ENCODE results near the gene CLSTN2.

CLSTN2 gene

GRCh38 chr3:140067487-140067886 lies 132.5 kb downstream of the CLSTN2 start:
- no peaks in the 10 kb centered on the region for H3K27me3 ChIP-seq (ENCODE audit: control insufficient read depth, insufficient read depth, low read length)
- H3K4me3 ChIP-seq (ENCODE audit: low read length), result no peak overlapping the region
- H3K4me1 ChIP-seq (ENCODE audit: control insufficient read depth, insufficient read depth, low read length), result no peaks in the 10 kb centered on the region
- no peak overlapping the region for H3K9ac ChIP-seq (ENCODE audit: low read depth, low read length)
- H3K36me3 ChIP-seq (ENCODE audit: insufficient read depth, low read length), result no peaks in the 10 kb centered on the region
- H3K9me3 ChIP-seq (replicated peaks; ENCODE audit: low read length), result no peaks in the 10 kb centered on the region
- H3K4me2 ChIP-seq (ENCODE audit: low read length), result no peak overlapping the region

- H3K9me3 ChIP-seq (replicated peaks; ENCODE audit: low read length), result no peaks in the 10 kb centered on the region
- no peak overlapping the region for H3K9ac ChIP-seq (ENCODE audit: low read depth, low read length)
- H3K36me3 ChIP-seq (ENCODE audit: insufficient read depth, low read length), result no peaks in the 10 kb centered on the region
- H3K4me3 ChIP-seq (ENCODE audit: low read length), result no peak overlapping the region
- H3K4me1 ChIP-seq (ENCODE audit: control insufficient read depth, insufficient read depth, low read length), result no peaks in the 10 kb centered on the region
- H3K27me3 ChIP-seq (ENCODE audit: control insufficient read depth, insufficient read depth, low read length), result no peaks in the 10 kb centered on the region
- no peak overlapping the region for H3K4me2 ChIP-seq (ENCODE audit: low read length)
These were observed 133.6 kb downstream of the CLSTN2 start for GRCh38 chr3:140068494-140069017.

- no peaks in the 10 kb centered on the region for H3K27me3 ChIP-seq (ENCODE audit: control insufficient read depth, insufficient read depth, low read length)
- no peak overlapping the region for H3K9ac ChIP-seq (ENCODE audit: low read depth, low read length)
- no peaks in the 10 kb centered on the region for H3K9me3 ChIP-seq (replicated peaks; ENCODE audit: low read length)
- no peak overlapping the region for H3K4me3 ChIP-seq (ENCODE audit: low read length)
- H3K36me3 ChIP-seq (ENCODE audit: insufficient read depth, low read length), result no peaks in the 10 kb centered on the region
- H3K4me2 ChIP-seq (ENCODE audit: low read length), result no peak overlapping the region
- no peaks in the 10 kb centered on the region for H3K4me1 ChIP-seq (ENCODE audit: control insufficient read depth, insufficient read depth, low read length)
These were observed 138.5 kb downstream of the CLSTN2 start for GRCh38 chr3:140073278-140074045.

DNA sequence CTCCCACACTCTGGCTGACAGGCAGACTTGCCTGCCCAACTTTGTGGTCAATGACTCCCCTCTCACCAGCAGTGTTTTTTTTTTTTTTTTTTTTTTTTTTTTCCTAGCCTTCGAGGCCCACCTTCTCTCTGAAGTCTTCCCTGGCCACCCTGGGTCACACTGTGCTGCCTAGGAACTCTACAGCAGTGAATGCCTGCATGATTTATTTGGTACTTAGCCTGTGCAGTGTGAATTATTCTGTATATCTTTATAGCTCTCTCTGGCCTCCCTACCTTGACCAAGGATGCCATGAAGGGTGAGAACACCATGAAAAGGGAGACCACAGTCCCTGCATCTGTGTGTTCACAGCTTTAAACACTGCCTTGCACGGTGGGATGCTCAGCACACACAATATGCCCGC lies 141.6 kb downstream of the CLSTN2 start:
- Histone ChIP-seq H3K4me2 (ENCODE audit: low read length) (no peak overlapping the region), H3K4me1 (ENCODE audit: control insufficient read depth, insufficient read depth, low read length) (no peaks in the 10 kb centered on the region), H3K36me3 (ENCODE audit: insufficient read depth, low read length) (no peaks in the 10 kb centered on the region), H3K9ac (ENCODE audit: low read depth, low read length) (no peak overlapping the region), H3K4me3 (ENCODE audit: low read length) (no peak overlapping the region), H3K9me3 (replicated peaks; ENCODE audit: low read length) (no peaks in the 10 kb centered on the region), H3K27me3 (ENCODE audit: control insufficient read depth, insufficient read depth, low read length) (peaks cover 8% of the 10 kb centered on the region)

DNA sequence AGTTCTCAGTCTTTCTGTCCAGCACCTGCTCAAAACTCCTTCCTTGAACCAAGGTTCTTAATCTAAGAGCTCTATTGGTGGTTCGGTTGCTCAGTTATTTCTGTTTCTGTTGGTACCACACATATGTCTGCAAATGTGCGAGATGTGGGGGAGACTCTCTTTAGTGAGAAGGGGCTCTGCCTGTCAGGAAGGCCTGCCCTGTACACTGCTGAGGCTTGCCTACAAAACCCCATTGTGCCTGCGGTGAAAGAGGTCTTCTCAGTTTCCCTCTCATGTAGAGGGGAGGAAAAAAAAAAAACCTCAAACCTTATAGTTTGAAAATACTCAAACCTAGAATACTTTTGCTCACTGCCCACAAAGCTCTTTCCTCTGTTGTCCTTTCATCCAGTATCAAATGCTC lies 142.4 kb downstream of the CLSTN2 start:
- H3K9me3 ChIP-seq (replicated peaks; ENCODE audit: low read length), result no peaks in the 10 kb centered on the region
- no peak overlapping the region for H3K9ac ChIP-seq (ENCODE audit: low read depth, low read length)
- H3K4me2 ChIP-seq (ENCODE audit: low read length), result no peak overlapping the region
- no peaks in the 10 kb centered on the region for H3K4me1 ChIP-seq (ENCODE audit: control insufficient read depth, insufficient read depth, low read length)
- peaks cover 10% of the 10 kb centered on the region for H3K27me3 ChIP-seq (ENCODE audit: control insufficient read depth, insufficient read depth, low read length)
- no peak overlapping the region for H3K4me3 ChIP-seq (ENCODE audit: low read length)
- no peaks in the 10 kb centered on the region for H3K36me3 ChIP-seq (ENCODE audit: insufficient read depth, low read length)

DNA sequence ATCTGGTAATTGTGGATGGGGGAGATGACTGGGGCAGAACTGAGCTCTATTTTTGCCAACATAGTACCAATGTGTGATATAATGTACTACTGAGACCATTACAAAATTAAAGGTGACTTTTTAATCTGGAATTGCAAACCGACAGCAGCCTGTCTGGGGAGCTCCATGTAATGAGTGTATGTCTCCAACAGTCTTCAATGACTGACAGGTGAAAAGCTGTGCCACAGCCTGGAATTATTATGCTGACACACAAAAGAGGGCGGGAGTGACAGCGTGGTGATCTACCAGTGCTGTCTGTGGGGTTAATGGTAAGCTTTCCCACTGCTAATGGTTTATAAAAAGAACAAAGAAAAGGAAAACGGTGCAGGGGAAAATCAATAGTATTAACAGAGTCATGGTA lies 143.4 kb downstream of the CLSTN2 start:
- Histone ChIP-seq H3K9me3 (replicated peaks; ENCODE audit: low read length) (no peaks in the 10 kb centered on the region), H3K27me3 (ENCODE audit: control insufficient read depth, insufficient read depth, low read length) (peaks cover 12% of the 10 kb centered on the region), H3K4me1 (ENCODE audit: control insufficient read depth, insufficient read depth, low read length) (no peaks in the 10 kb centered on the region), H3K4me3 (ENCODE audit: low read length) (no peak overlapping the region), H3K36me3 (ENCODE audit: insufficient read depth, low read length) (no peaks in the 10 kb centered on the region), H3K9ac (ENCODE audit: low read depth, low read length) (no peak overlapping the region), H3K4me2 (ENCODE audit: low read length) (no peak overlapping the region)

- Histone ChIP-seq H3K36me3 (ENCODE audit: insufficient read depth, low read length) (no peaks in the 10 kb centered on the region), H3K9ac (ENCODE audit: low read depth, low read length) (no peak overlapping the region), H3K4me3 (ENCODE audit: low read length) (no peak overlapping the region), H3K4me2 (ENCODE audit: low read length) (no peak overlapping the region), H3K27me3 (ENCODE audit: control insufficient read depth, insufficient read depth, low read length) (peaks cover 12% of the 10 kb centered on the region), H3K4me1 (ENCODE audit: control insufficient read depth, insufficient read depth, low read length) (no peaks in the 10 kb centered on the region), H3K9me3 (replicated peaks; ENCODE audit: low read length) (no peaks in the 10 kb centered on the region)
These were observed 144.0 kb downstream of the CLSTN2 start for GRCh38 chr3:140078940-140079339.

DNA sequence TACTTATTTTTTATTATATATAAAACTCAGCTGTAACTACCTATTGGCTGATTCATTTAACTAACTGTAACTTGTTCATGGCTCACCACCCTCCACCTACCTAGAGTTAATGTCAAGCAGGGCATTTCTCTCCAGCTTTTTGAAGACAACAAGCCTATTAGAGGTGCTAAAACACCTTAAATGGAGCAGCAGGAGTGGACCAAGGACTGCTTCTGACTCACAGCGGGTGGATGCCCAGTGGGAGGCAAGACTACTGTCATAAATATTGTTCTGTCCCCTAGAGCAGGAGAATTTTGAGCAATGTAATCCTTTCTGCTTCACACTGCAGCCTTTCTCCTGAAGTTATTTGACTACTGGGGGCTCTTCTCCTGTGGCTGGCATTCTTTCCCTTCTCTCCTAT lies 146.9 kb downstream of the CLSTN2 start:
- Histone ChIP-seq H3K27me3 (ENCODE audit: control insufficient read depth, insufficient read depth, low read length) (peaks cover 12% of the 10 kb centered on the region), H3K9ac (ENCODE audit: low read depth, low read length) (no peak overlapping the region), H3K4me1 (ENCODE audit: control insufficient read depth, insufficient read depth, low read length) (no peaks in the 10 kb centered on the region), H3K9me3 (replicated peaks; ENCODE audit: low read length) (no peaks in the 10 kb centered on the region), H3K4me3 (ENCODE audit: low read length) (no peak overlapping the region), H3K36me3 (ENCODE audit: insufficient read depth, low read length) (no peaks in the 10 kb centered on the region), H3K4me2 (ENCODE audit: low read length) (no peak overlapping the region)

- Histone ChIP-seq H3K4me1 (ENCODE audit: control insufficient read depth, insufficient read depth, low read length) (no peaks in the 10 kb centered on the region), H3K9me3 (replicated peaks; ENCODE audit: low read length) (no peaks in the 10 kb centered on the region), H3K4me3 (ENCODE audit: low read length) (no peak overlapping the region), H3K27me3 (ENCODE audit: control insufficient read depth, insufficient read depth, low read length) (peaks cover 11% of the 10 kb centered on the region), H3K4me2 (ENCODE audit: low read length) (no peak overlapping the region), H3K36me3 (ENCODE audit: insufficient read depth, low read length) (no peaks in the 10 kb centered on the region), H3K9ac (ENCODE audit: low read depth, low read length) (no peak overlapping the region)
These were observed 150.0 kb downstream of the CLSTN2 start for GRCh38 chr3:140085001-140085400.

DNA sequence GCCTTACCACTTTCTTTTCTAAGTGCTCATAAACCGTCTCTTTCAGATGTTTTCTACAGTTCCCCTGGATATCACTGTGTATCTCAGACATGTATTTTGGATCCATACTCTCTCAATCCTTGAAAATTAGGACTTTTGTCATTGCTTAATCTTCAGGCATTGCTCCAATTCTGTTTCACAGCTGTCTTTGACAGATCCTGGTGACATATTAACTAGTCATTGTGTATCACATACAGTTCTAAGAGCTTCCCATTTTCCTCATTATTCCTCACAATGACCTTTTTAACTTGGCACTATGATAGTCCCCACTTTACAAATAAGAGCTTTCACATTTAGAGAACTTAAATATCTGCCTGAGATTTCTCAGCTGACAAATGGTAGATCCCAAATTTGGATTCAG lies 151.7 kb downstream of the CLSTN2 start:
- Histone ChIP-seq H3K9ac (ENCODE audit: low read depth, low read length) (no peak overlapping the region), H3K4me3 (ENCODE audit: low read length) (no peak overlapping the region), H3K36me3 (ENCODE audit: insufficient read depth, low read length) (no peaks in the 10 kb centered on the region), H3K4me1 (ENCODE audit: control insufficient read depth, insufficient read depth, low read length) (no peaks in the 10 kb centered on the region), H3K4me2 (ENCODE audit: low read length) (no peak overlapping the region), H3K27me3 (ENCODE audit: control insufficient read depth, insufficient read depth, low read length) (peaks cover 4% of the 10 kb centered on the region), H3K9me3 (replicated peaks; ENCODE audit: low read length) (no peaks in the 10 kb centered on the region)

- Histone ChIP-seq H3K4me2 (ENCODE audit: low read length) (no peak overlapping the region), H3K27me3 (ENCODE audit: control insufficient read depth, insufficient read depth, low read length) (no peaks in the 10 kb centered on the region), H3K9me3 (replicated peaks; ENCODE audit: low read length) (no peaks in the 10 kb centered on the region), H3K36me3 (ENCODE audit: insufficient read depth, low read length) (no peaks in the 10 kb centered on the region), H3K9ac (ENCODE audit: low read depth, low read length) (no peak overlapping the region), H3K4me3 (ENCODE audit: low read length) (no peak overlapping the region), H3K4me1 (ENCODE audit: control insufficient read depth, insufficient read depth, low read length) (no peaks in the 10 kb centered on the region)
These were observed 153.1 kb downstream of the CLSTN2 start for GRCh38 chr3:140088058-140088457.

DNA sequence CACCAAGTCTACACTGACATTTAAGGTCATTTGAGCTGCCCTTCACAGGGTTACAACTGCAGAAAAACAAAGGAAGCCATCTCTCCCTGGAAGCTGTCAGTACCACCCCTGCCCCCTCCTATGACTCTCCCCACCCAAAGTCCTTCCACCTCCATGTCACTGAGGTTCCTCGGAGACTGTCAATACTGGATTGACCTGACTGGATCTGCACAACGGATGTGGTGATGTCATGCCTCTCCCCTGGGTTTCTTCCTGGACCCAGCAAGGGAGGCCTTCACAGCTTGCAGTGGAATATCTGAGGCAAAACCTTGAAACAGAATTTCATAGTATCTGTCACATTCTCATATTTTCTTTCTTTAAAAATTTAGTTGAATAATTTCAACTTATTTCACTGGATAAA lies 153.5 kb downstream of the CLSTN2 start:
- Histone ChIP-seq H3K9me3 (replicated peaks; ENCODE audit: low read length) (no peaks in the 10 kb centered on the region), H3K9ac (ENCODE audit: low read depth, low read length) (no peak overlapping the region), H3K27me3 (ENCODE audit: control insufficient read depth, insufficient read depth, low read length) (no peaks in the 10 kb centered on the region), H3K4me2 (ENCODE audit: low read length) (no peak overlapping the region), H3K4me3 (ENCODE audit: low read length) (no peak overlapping the region), H3K4me1 (ENCODE audit: control insufficient read depth, insufficient read depth, low read length) (no peaks in the 10 kb centered on the region), H3K36me3 (ENCODE audit: insufficient read depth, low read length) (no peaks in the 10 kb centered on the region)
